GM19452 (cell line): ENCODE measurements around the gene CELSR2.

ENCODE experiments used
- ATAC-seq: cut with Tn5 transposase; IDR thresholded peaks from one replicate; pipeline ENCODE4 v1.9.1; 2021; ENCODE audit not compliant: unreplicated experiment

Gene CELSR2

GRCh38 chr1:109229531-109230127 lies 19.7 kb upstream of the CELSR2 start:
- ATAC-seq, result no peak

GRCh38 chr1:109231066-109231465 lies 18.3 kb upstream of the CELSR2 start:
- no peak for ATAC-seq

DNA sequence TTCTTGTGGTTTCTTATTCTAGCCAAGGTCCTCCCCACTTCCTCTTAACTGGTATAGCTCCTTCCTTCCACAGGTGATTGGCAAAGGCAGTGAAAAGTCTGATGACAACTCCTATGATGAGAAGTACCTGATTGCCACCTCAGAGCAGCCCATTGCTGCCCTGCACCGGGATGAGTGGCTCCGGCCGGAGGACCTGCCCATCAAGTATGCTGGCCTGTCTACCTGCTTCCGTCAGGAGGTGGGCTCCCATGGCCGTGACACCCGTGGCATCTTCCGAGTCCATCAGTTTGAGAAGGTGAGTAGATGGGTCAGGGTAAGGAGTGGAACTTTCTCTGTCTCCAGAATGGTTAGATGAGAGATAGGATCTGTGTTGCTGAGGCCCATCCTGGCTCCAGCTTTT lies 14.2 kb upstream of the CELSR2 start:
- ATAC-seq, result no peak

DNA sequence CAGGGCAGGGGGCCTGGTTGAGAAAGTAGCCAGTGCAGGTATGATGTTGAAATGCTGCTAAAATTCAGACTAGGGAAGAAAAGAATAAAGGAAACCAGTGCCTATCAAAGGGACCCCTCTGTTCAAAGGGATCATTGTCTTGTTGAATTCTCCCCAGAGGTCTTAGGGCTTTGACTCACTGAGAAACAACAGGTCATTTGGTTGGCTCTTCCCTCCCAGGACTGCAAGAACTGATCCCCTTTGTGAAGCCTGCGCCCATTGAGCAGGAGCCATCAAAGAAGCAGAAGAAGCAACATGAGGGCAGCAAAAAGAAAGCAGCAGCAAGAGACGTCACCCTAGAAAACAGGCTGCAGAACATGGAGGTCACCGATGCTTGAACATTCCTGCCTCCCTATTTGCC lies 11.8 kb upstream of the CELSR2 start:
- ATAC-seq, result no peak

- ATAC-seq, result no peak
These were observed 11.0 kb upstream of the CELSR2 start for GRCh38 chr1:109238382-109238781.

DNA sequence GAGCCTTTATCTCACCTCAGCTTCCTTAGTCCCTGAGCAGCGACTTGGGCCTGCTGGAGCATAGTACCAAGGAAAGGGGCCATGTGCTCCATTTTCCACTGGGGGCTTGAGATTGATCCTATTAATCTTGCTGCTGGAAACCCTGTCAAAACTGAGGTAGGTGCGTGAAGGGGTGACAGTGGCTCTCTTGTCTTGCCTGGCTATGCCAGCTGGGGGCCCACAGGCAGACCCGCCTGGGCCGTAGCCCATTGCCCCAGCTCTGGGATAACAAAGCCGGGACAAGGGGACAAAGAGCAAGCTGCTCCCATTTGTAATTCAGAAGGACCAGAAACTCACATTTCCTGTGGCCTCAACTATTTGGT lies 10.3 kb upstream of the CELSR2 start:
- no peak for ATAC-seq

DNA sequence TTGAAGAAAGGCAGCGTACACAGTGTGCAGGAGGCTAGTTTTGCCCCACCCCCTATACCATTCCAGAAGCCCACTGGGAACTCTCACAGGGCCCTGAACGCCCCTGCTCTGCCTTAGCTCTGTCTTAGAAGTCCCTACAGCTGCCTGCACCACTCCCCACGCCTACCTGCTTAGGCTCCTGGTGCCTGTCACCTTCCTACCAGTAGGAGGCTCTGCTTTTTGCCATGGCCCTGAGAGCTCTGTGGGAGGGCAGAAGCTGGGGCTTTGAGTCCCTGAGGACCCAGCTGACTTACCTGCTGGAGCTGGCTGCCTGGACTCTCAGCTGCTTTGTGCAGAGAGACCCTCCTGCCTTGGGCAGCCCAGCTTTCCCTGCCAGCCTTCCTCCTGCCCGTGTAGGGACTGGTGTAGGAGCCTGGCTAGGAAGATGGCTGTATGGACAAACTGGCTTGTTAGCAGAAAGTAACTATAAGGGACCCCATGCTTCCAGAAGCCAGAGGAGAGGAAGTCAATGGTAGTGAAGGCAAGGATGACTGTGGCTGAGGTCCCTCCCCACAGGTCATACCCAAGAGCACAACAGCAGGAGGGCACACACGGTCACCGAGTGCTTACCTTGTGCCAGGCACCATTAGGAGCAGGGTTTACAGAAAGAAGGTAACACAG lies 9.8 kb upstream of the CELSR2 start:
- ATAC-seq, result peak; percentile 79

- no peak for ATAC-seq
These were observed 8.9 kb upstream of the CELSR2 start for GRCh38 chr1:109240158-109241152.

GRCh38 chr1:109241344-109241743 lies 8.0 kb upstream of the CELSR2 start:
- ATAC-seq, result no peak

GRCh38 chr1:109241841-109242345 lies 7.4 kb upstream of the CELSR2 start:
- no peak for ATAC-seq

- ATAC-seq, result no peak
These were observed 7.0 kb upstream of the CELSR2 start for GRCh38 chr1:109242387-109242786.

DNA sequence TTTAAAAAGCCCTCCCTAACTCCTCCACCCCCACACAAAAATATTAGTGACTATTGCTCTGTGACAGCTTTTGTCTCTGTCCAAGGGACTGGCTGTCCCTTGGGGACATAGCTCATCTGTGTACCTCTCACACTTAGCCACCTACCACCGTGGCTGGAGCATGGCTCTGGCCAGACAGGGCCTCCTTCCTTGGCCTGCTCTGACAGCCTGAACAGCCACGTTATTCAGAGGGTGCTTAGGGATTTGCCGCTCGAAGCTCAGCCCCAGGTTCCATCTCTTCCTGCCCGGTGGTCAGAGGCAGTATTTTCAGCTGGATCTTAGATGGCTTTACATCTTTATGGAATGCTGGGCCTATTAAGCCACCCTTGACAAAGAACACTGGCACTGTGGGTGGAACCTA lies 6.1 kb upstream of the CELSR2 start:
- ATAC-seq, result no peak

DNA sequence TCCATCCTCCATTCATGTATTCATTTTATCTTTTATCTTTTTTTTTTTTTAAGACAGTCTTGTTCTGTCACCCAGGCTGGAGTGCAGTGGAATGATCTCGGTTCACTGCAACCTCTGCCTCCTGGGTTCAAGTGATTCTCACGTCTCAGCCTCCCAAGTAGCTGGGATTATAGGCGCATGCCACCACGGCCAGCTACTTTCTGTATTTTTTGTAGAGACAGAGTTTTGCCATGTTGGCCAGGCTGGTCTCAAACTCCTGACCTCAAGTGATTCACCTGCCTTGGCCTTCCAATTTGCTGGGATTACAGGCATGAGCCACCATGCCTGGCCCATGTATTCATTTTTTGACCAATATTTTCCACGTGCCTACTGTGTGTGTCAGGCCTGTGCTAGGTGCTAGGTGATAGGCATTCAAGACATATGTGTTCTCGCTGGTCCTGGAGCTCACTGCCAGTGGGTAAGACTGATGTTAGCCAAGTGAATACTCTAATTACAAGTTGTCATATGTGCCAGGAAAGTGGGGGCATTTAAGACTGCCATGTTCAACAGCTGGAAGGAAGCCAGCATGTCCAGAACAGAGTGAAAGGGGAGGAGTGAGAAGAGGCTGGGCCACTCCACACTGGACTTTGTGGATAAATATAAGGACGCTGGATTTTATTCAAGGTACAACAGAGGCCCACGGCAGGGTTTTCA lies 5.3 kb upstream of the CELSR2 start:
- no peak for ATAC-seq

GRCh38 chr1:109246141-109246551 lies 3.2 kb upstream of the CELSR2 start:
- no peak for ATAC-seq

DNA sequence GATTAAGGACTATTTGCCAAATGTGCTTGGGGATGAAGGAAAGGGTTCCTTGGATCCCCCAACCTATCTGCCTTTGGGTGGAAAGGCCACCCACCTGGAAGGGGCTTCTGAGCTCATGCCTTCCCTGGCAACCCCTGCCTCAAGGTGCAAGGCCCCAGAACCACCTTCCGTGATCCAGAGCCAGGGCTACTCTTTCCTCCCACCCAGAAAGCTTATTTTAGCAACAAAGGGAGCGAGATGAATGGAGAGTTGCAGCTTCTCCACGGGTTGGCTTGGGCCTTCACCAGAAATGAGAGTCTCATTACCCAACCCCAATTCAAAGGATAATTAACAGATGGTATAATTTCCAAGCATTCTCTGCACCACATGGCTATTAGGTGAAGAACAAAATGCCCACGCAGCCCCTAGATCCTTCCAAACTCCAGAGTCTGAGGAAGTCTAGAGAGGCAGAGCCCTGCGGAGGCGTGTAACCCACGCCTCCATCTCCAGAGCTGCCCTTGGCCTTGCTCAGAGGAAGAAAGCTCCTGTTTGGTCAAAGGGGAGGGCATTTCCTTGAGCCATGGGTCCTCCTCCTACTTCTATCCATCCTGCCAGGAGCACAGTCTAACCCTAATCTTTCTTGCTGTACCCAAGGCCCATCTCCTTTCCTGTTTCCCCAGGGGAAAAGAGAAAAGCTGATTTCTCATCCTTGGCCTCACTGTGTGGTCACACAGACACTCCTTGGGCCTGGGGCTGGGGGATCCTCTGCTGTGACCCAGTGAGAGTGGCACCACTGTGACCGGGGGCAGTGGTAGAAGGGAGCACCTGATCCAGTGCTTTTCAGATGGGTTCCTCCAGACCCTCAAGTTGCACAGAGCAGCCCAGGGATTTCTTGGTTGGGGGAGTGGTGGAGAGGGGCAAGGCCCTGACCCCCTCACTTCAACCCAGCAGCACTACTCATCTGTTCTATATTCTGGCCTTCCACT lies 1.7 kb upstream of the CELSR2 start:
- no peak for ATAC-seq

- ATAC-seq, result no peak
These were observed 919 bp upstream of the CELSR2 start for GRCh38 chr1:109248444-109248796.

DNA sequence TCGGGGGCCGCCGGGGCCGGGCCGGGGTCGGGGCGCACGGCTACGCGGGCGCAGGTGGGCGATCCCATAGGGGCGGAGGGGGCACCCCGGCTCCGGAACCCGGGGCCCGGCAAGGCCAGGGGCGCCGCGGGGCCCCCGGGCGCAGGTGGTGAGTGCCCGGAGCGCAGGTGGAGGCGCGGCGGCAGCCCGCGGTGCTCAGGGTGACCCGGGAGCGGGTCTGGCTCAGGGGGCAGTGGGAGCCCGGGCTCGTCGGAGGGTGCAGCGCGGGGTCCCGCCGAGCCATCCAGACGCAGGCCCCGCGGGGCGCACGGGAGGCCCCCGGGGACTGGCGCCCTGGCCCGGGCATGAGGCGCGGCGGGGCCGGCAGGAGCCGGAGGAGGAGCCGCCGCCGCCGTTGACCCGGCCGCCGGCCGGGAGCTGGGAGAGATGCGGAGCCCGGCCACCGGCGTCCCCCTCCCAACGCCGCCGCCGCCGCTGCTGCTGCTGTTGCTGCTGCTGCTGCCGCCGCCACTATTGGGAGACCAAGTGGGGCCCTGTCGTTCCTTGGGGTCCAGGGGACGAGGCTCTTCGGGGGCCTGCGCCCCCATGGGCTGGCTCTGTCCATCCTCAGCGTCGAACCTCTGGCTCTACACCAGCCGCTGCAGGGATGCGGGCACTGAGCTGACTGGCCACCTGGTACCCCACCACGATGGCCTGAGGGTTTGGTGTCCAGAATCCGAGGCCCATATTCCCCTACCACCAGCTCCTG lies 489 bp downstream of the CELSR2 start:
- peak; percentile 31 for ATAC-seq

DNA sequence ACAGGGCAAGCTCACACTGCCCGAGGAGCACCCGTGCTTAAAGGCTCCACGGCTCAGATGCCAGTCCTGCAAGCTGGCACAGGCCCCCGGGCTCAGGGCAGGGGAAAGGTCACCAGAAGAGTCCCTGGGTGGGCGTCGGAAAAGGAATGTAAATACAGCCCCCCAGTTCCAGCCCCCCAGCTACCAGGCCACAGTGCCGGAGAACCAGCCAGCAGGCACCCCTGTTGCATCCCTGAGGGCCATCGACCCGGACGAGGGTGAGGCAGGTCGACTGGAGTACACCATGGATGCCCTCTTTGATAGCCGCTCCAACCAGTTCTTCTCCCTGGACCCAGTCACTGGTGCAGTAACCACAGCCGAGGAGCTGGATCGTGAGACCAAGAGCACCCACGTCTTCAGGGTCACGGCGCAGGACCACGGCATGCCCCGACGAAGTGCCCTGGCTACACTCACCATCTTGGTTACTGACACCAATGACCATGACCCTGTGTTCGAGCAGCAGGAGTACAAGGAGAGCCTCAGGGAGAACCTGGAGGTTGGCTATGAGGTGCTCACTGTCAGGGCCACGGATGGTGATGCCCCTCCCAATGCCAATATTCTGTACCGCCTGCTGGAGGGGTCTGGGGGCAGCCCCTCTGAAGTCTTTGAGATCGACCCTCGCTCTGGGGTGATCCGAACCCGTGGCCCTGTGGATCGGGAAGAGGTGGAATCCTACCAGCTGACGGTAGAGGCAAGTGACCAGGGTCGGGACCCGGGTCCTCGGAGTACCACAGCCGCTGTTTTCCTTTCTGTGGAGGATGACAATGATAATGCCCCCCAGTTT lies 1.3 kb downstream of the CELSR2 start:
- ATAC-seq, result no peak
